Prostate gland (tissue), 2 donors: Measurements from ENCODE around the gene DNMT1. TPM values are rescaled to one million over a fixed set of nuclear protein-coding genes. Genes with fewer than 3 reads are reported as not detected.

Source experiments
- DNase-seq: peaks from one replicate; pipeline ENCODE4 v3.0.0-alpha.2; 2019; ENCODE audit warnings: low spot score
- H3K27ac ChIP-seq, 2 donors: fragments of 200-600 bp; sonication (generic); 2 replicates each; pipeline ENCODE4 v1.5.1; 2017 to 2019
- H3K27me3 ChIP-seq: fragments of 200-600 bp; sonication (generic); replicated peaks from 2 replicates; pipeline ENCODE4 v1.5.1; 2019; ENCODE audit not compliant: insufficient read depth
- H3K36me3 ChIP-seq, 2 donors: fragments of 200-600 bp; sonication (generic); 1 replicate in 1 of 2; 2 replicates in 1 of 2; pipeline versions ENCODE4 v1.5.1 to v1.8.1; 2017 to 2019
- H3K4me1 ChIP-seq: fragments of 200-600 bp; sonication (generic); replicated peaks from 2 replicates; pipeline ENCODE4 v1.5.1; 2019
- H3K4me3 ChIP-seq, 2 donors: fragments of 200-600 bp; sonication (generic); 2 replicates each; pipeline ENCODE4 v1.5.1; 2017 to 2019
- H3K9me3 ChIP-seq: fragments of 200-600 bp; sonication (generic); 2 replicates; pipeline ENCODE4 v1.5.1; 2017
- CTCF ChIP-seq, 4 experiments: fragments of 200-600 bp in 2 of 4; fragments of 450-650 bp in 2 of 4; sonication (generic) in 2 of 4; IDR thresholded peaks; 1 replicate in 3 of 4; 2 replicates in 1 of 4; pipeline ENCODE4 v1.5.1; 2016 to 2019; ENCODE audit warnings: antibody characterized with exemption in 4 of 4, mild to moderate bottlenecking in 2 of 4, moderate library complexity in 2 of 4
- POLR2A ChIP-seq: fragments of 450-650 bp; IDR thresholded peaks from one replicate; pipeline ENCODE4 v1.6.1; 2016; ENCODE audit warnings: antibody characterized with exemption, mild to moderate bottlenecking
- POLR2AphosphoS5 ChIP-seq: sonication (generic); formaldehyde crosslinking; IDR thresholded peaks from one replicate; pipeline ENCODE4 v1.6.1; 2017; ENCODE audit warnings: antibody characterized with exemption
- WGBS: methylation state at CpG from one replicate; pipeline ENCODE4 v1.1.5; 2018; 5-methylcytosine and 5-hydroxymethylcytosine counted together
- intact Hi-C: fragments of 100-400 bp; cut with DNase I; formaldehyde crosslinking; loops from one replicate; pipeline ENCODE4 v1.14.2; 2022
- total RNA-seq, 2 donors: library from RNA; depleted of rRNA; stranded (reverse); fragments of >200 nt; gene quantifications; one replicate each; pipeline ENCODE4 v1.1.0, GENCODE V29; 2016

DNMT1 gene
- total RNA-seq, 2 donors from 2014 or later: 29.9 to 50.0 TPM

- peaks cover 11 to 16% of the 10 kb centered on the region in 2 donors for H3K36me3 ChIP-seq
- WGBS: 89% methylated on average over 22 of the region's 27 CpGs
Observed at GRCh38 chr19:10138879-10139795, 55.6 kb downstream of the DNMT1 start.

GRCh38 chr19:10137751-10138682, 56.7 kb downstream of the DNMT1 start:
- no peak overlapping the region for H3K27ac ChIP-seq
- intact Hi-C loops: no loop called here
- H3K36me3 ChIP-seq: peaks cover 16 to 18% of the 10 kb centered on the region in 2 donors
- no peaks in the 10 kb centered on the region for H3K9me3 ChIP-seq
- DNase-seq: no peak
- H3K4me1 ChIP-seq: no peaks in the 10 kb centered on the region
- TF ChIP-seq CTCF (IDR thresholded peaks at IDR 0.05) (no peak), POLR2A (no peak), POLR2AphosphoS5 (no peak)
- no peaks in the 10 kb centered on the region for H3K27me3 ChIP-seq
- WGBS: 91% methylated on average over 38 of the region's 38 CpGs
- H3K4me3 ChIP-seq: no peak overlapping the region

More at GRCh38 chr19:10138879-10139795, 55.6 kb downstream of the DNMT1 start:
- Histone ChIP-seq H3K4me1 (no peaks in the 10 kb centered on the region), H3K27me3 (no peaks in the 10 kb centered on the region), H3K4me3 (no peak overlapping the region), H3K27ac (no peak overlapping the region), H3K9me3 (no peaks in the 10 kb centered on the region)
- intact Hi-C loops: no loop called here
- no peak for DNase-seq
- no peak for TF ChIP-seq POLR2A
- no peak for TF ChIP-seq POLR2AphosphoS5
- TF ChIP-seq CTCF (IDR thresholded peaks at IDR 0.05): no peak

GRCh38 chr19:10136936-10137335, 57.8 kb downstream of the DNMT1 start:
- 92% methylated on average over 12 of the region's 14 CpGs for WGBS
- peaks cover 13 to 14% of the 10 kb centered on the region in 2 donors for H3K36me3 ChIP-seq

More at GRCh38 chr19:10136936-10137335, 57.8 kb downstream of the DNMT1 start:
- intact Hi-C loops: no loop called here
- no peak for DNase-seq
- Histone ChIP-seq H3K4me1 (no peaks in the 10 kb centered on the region), H3K27ac (no peak overlapping the region), H3K4me3 (no peak overlapping the region), H3K9me3 (no peaks in the 10 kb centered on the region), H3K27me3 (no peaks in the 10 kb centered on the region)
- TF ChIP-seq POLR2AphosphoS5 (no peak), CTCF (IDR thresholded peaks at IDR 0.05) (no peak), POLR2A (no peak)
